Large intestine (tissue), 3 donors: ENCODE results near the gene HES4. TPM values are rescaled to one million over a fixed set of nuclear protein-coding genes. Genes with fewer than 3 reads are reported as not detected.
"Not testable (repeated sequence)": the region's sequence is repeated elsewhere in the genome, so short reads cannot be mapped to it uniquely, and the experiment has no call there.

ENCODE experiments used
- DNase-seq, 2 donors: peaks; one replicate each; pipeline versions ENCODE4 v3.0.0 to v3.0.0-alpha.2; 2013
- H3K27ac ChIP-seq: one replicate; pipeline ENCODE4 v1.5.1; 2013; ENCODE audit warnings: low read length
- H3K27me3 ChIP-seq: 2 replicates; pipeline ENCODE4 v1.6.1; 2013; ENCODE audit warnings: low read length; ENCODE audit not compliant: control insufficient read depth, insufficient read depth
- H3K36me3 ChIP-seq: 2 replicates; pipeline ENCODE4 v1.6.1; 2013; ENCODE audit warnings: low read length; ENCODE audit not compliant: control insufficient read depth, insufficient read depth
- H3K4me1 ChIP-seq: one replicate; pipeline ENCODE4 v1.6.1; 2013; ENCODE audit warnings: low read length; ENCODE audit not compliant: control insufficient read depth, insufficient read depth
- H3K4me3 ChIP-seq: one replicate; pipeline ENCODE4 v1.5.1; 2013; ENCODE audit warnings: low read length
- H3K9me3 ChIP-seq: one replicate; pipeline ENCODE4 v1.6.1; 2013; ENCODE audit warnings: mild to moderate bottlenecking, low read depth, low read length, moderate library complexity; ENCODE audit not compliant: control insufficient read depth
- WGBS: methylation state at CpG from one replicate; pipeline ENCODE4 v1.1.5; 2013; ENCODE audit warnings: low lambda C conversion rate; ENCODE audit not compliant: insufficient coverage; 5-methylcytosine and 5-hydroxymethylcytosine counted together
- polyA plus RNA-seq: library from polyadenylated mRNA; unstranded; fragments of 120-200 nt; gene quantifications from one replicate; pipeline ENCODE4 v1.2.1, GENCODE V29; 2013

HES4 gene
- polyA plus RNA-seq, 1 donor, result 10.7 TPM

DNA sequence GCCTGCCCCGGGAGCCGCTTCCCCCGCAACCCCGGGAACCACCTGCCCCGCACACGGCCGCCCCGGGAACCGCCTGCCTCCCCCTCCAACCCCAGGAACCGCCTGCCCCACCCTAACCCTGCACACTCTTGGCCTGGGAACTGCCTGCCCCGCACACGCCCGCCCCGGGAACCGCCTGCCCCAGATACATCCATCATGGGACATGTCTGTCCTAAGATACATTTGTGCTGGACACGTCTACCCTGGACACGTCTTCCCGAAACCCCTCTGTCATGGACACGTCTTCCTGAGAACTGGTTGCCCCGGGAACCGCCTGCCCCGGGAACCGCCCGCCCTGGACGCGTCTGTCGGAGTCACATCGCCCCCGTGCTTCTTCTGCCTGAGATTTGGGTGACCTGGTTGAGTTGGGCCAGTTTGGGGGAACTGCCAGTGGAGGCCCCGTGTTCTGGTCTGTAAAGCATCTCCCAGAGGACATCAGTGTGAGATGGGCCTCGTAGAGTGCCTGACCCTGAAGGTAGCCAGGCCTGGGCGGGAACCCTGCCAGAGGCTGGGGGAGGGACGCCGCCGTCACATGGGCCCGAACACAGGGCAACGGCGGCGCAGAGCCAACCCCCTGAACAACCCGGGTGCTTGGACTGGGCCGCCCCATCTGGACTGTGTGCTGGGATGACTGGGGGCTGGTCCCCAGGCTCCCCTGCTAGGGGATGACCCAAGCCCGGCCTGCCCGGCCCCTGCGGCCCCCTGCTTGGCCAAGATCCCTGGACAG, 21.6 kb downstream of the HES4 start:
- WGBS, result no CpG with 5 or more reads among the region's 44 CpGs
- H3K9me3 ChIP-seq, result peaks cover 17% of the 10 kb centered on the region
- no peaks in the 10 kb centered on the region for H3K36me3 ChIP-seq
- peaks cover 42% of the 10 kb centered on the region for H3K27me3 ChIP-seq
- H3K27ac ChIP-seq, result no peak overlapping the region
- DNase-seq, result no peak
- H3K4me1 ChIP-seq, result peaks cover 8% of the 10 kb centered on the region
- no peak overlapping the region for H3K4me3 ChIP-seq

DNA sequence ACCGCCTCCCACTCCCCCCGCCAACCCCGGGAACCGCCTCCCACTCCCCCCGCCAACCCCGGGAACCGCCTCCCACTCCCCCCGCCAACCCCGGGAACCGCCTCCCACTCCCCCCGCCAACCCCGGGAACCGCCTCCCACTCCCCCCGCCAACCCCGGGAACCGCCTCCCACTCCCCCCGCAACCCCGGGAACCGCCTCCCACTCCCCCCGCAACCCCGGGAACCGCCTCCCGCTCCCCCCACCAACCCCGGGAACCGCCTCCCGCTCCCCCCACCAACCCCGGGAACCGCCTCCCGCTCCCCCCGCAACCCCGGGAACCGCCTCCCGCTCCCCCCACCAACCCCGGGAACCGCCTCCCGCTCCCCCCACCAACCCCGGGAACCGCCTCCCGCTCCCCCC, 23.1 kb downstream of the HES4 start:
- H3K27me3 ChIP-seq, result peaks cover 42% of the 10 kb centered on the region

DNA sequence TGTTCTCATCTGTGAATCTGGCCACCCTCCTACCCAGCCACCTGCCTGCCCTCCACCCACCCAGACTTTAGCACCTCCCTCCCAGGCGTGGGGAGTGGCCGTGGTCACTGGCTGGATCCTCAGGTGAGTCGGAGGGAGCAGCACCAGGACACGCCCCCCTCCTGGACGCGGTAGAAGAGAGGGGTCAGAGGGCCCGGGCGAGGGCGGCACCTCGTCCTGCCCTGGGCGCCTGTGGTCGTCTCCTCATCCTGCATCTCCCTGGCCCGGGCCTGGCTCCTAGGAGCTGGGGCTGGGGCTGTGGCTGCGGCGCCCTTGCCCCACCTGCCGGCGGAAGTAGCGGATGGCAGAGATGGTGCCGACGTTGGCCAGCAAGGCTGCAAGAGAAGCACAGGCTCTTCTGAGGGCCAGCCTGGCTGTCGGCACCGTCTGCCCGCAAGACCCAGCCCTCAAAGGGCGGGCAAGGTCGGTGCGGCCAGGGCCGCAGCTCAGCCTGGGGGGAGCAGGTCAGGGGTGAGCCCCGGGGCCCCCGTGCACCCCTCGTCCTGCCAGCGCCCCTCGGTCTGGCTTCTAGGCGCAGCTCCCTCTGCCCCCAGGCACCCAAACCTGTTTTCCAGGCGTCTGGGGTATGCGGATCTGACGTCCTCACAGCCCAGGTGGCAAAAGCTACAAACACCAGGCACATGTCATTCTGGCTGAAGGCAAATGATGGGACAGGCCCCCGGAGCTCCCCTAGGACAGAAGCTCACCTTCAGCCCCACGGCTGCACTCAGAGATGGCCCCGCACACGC, 23.8 kb downstream of the HES4 start:
- Histone ChIP-seq H3K27me3 (peaks cover 49% of the 10 kb centered on the region), H3K27ac (no peak overlapping the region), H3K9me3 (peaks cover 23% of the 10 kb centered on the region), H3K36me3 (no peaks in the 10 kb centered on the region), H3K4me1 (peaks cover 8% of the 10 kb centered on the region), H3K4me3 (no peak overlapping the region)
- no CpG with 5 or more reads among the region's 40 CpGs for WGBS
- DNase-seq, result peak; percentile 39 to 53

More for the DNA sequence above, 23.1 kb downstream of the HES4 start:
- H3K9me3 ChIP-seq, result peaks cover 22% of the 10 kb centered on the region
- DNase-seq, H3K27ac ChIP-seq, H3K4me1 ChIP-seq, H3K36me3 ChIP-seq, H3K4me3 ChIP-seq: not testable (repeated sequence)
- WGBS, result no CpG with 5 or more reads among the region's 39 CpGs

DNA sequence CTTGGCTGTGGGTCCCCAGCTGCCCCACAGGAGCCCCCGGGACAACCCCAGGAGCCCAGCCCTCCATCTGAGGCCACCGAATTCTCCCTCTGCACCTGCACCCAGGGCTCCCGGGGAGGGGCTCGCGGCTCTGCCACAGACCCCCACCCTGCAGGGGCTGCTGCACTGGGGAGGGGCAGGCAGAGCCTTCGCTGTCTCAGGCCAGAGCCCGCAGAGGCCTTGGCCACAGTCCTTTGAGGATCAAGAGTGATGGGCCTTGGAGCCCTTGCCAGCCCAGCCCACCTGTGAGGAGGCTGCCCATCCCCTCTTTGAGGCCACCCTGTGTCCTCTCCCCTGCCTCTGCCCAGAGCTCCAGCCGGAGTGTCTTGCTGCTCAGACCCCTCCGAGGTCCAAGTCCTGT, 24.5 kb downstream of the HES4 start:
- DNase-seq, result no peak
- Histone ChIP-seq H3K4me1 (peaks cover 8% of the 10 kb centered on the region), H3K4me3 (no peak overlapping the region), H3K9me3 (peaks cover 26% of the 10 kb centered on the region), H3K27ac (no peak overlapping the region), H3K36me3 (no peaks in the 10 kb centered on the region), H3K27me3 (peaks cover 54% of the 10 kb centered on the region)
- no CpG with 5 or more reads among the region's 9 CpGs for WGBS

DNA sequence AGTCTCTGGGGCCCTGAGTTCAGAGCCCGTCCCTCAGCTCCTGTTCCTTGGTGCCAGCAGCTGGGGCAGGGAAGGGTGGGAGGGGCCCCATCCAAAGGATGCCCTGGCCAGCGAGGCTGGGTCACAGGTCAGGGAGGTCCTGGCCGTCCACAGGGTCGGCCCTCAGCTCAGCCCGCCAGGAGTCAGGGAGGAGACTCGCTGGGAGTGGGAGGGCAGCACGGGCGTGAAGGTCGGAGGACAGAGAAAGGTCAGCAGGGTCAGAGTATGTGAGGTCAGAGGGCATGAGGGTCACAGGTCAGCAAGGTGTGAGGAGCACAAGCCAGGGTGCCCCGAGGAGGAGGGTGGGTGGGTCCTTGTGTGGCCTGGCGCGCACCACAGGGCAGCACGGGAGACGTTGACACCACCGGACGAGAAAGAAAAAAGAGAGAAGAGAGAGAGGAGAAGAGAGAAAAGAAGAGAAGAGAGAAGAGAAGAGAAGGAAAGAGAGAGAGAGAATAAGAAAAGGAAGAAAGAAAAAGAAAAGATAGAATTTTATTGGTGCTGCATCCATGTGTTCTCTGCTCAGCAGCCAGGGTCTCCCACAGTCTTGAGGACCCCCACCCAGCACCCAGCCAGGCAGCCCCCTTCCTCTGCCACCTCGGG, 25.1 kb downstream of the HES4 start:
- H3K9me3 ChIP-seq, result peaks cover 30% of the 10 kb centered on the region
- peaks cover 8% of the 10 kb centered on the region for H3K4me1 ChIP-seq
- WGBS, result 87% methylated on average over 7 of the region's 17 CpGs
- DNase-seq, result no peak
- no peak overlapping the region for H3K27ac ChIP-seq
- H3K36me3 ChIP-seq, result no peaks in the 10 kb centered on the region
- peaks cover 60% of the 10 kb centered on the region for H3K27me3 ChIP-seq
- H3K4me3 ChIP-seq, result no peak overlapping the region

DNA sequence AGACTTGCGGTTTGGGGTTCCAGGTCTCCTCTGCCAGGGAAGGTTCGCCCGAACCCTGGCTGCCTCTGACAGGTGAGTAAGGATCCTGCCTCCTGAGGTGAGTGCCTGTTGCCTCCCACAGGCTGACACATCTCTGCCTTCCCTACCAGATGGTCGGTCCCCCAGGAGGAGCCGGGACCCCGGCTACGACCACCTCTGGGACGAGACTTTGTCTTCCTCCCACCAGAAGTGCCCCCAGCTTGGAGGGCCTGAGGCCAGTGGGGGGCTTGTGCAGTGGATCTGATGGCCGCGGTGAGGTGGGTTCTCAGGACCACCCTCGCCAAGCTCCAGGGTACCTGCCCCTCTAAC, 25.6 kb downstream of the HES4 start:
- no peak for DNase-seq
- Histone ChIP-seq H3K4me3 (no peak overlapping the region), H3K9me3 (peaks cover 27% of the 10 kb centered on the region), H3K36me3 (no peaks in the 10 kb centered on the region), H3K27me3 (peaks cover 65% of the 10 kb centered on the region), H3K27ac (no peak overlapping the region), H3K4me1 (peaks cover 8% of the 10 kb centered on the region)
- no CpG with 5 or more reads among the region's 11 CpGs for WGBS

DNA sequence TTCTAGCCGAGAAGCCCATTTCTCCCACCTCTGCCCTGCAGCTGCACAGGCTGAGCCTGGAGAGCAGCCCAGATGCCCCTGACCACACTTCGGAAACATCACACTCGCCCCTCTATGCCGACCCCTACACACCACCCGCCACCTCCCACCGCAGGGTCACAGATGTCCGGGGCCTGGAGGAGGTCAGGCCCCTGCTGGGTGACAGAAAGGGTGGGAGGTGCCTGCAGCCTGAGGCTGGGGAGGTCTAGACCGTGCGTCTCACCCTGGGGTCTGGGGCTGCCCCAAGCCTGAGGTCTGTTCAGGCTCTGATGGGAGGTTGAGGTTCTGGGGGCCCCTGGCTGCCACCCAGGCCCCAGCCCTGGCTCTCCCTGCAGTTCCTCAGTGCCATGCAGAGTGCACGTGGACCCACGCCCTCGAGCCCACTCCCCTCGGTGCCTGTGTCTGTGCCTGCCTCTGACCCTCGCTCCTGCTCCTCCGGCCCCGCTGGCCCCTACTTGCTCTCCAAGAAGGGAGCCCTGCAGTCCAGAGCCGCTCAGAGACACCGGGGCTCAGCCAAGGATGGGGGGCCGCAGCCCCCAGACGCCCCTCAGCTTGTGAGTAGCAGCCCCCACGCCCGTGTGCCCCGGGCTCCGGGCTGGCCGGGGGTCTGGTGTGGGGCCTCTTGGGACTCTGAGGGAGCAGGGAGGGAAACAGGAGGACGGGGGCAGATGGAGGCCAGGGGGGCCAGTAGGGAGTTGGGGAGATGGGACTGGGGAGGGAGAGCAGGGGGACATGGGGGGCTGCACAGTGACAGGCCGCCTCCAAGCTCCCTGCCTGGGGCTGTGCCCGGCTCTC, 26.2 kb downstream of the HES4 start:
- H3K9me3 ChIP-seq, result peaks cover 21% of the 10 kb centered on the region
- H3K4me1 ChIP-seq, result peaks cover 8% of the 10 kb centered on the region
- DNase-seq, result no peak
- no peaks in the 10 kb centered on the region for H3K36me3 ChIP-seq
- H3K4me3 ChIP-seq, result no peak overlapping the region
- H3K27me3 ChIP-seq, result peaks cover 71% of the 10 kb centered on the region
- H3K27ac ChIP-seq, result no peak overlapping the region
- no CpG with 5 or more reads among the region's 28 CpGs for WGBS

DNA sequence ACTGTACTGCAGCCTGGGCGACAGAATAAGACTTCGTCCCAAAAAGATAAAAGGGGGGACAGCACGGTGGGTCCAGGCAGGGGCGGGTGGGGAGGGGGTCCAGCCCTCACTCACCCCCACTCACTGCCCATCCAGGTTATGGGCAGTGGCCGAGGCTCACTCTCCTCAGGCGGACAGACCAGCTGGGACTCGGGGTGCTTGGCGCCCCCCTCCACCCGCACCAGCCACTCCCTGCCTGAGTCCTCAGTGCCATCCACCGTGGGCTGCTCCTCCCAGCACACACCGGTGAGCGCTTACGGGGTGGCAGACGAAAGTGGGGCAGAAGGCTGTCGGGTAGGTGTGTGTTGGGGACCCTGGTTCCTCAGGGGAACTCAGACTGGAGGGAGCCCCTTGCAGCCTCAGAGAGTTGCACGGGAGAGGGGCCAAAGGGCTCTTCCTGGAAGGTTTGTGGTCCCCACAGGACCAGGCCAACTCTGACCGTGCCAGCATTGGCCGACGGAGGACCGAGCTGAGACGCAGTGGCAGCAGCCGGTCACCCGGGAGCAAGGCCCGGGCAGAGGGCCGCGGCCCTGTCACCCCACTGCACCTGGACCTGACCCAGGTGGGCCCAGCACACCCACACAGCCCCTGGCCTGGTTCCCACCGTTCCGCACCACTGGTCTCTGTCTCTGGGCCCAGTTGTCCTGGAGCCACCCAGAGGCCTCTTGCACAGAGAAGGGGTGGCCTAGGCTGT, 27.0 kb downstream of the HES4 start:
- DNase-seq, result no peak

DNA sequence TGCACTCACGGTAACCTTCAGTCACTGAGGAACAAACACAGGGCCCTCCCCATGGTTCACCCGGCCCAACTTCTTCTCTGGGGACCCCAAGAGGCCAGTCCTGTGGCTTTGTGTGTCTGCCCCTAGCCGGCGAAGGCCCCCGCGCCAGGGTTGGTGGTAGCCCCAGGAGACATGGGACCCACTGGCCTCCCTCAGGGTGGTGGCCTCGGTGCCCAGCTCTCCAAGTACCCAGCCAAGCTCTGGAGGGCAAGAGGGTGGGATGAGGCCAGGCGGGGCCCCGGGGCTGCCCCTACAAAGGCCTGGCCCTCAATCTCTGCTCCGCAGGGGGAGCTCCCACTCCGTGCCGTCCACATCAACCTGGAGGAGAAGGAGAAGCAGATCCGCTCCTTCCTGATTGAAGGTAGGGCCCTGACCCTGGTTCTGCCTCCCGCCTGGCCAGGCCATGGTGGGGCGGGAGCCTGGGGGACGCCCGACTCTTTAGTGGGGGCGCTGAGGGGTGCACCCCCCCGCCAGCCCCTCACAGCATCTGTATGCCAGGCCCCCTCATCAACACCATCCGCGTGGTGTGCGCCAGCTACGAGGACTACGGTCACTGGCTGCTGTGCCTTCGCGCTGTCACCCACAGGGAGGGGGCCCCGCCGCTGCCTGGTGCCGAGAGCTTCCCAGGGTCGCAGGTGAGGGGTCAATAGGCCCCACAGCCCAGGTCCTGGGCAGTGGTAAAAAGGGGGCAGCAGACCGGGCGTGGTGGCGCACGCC, 28.0 kb downstream of the HES4 start:
- peaks cover 18% of the 10 kb centered on the region for H3K9me3 ChIP-seq
- peaks cover 88% of the 10 kb centered on the region for H3K27me3 ChIP-seq
- no peak overlapping the region for H3K4me3 ChIP-seq
- no CpG with 5 or more reads among the region's 34 CpGs for WGBS
- no peak for DNase-seq
- no peak overlapping the region for H3K27ac ChIP-seq
- H3K4me1 ChIP-seq, result peaks cover 8% of the 10 kb centered on the region
- no peaks in the 10 kb centered on the region for H3K36me3 ChIP-seq

More for the DNA sequence above, 27.0 kb downstream of the HES4 start:
- H3K4me3 ChIP-seq, result no peak overlapping the region
- peaks cover 13% of the 10 kb centered on the region for H3K9me3 ChIP-seq
- H3K27ac ChIP-seq, result no peak overlapping the region
- peaks cover 79% of the 10 kb centered on the region for H3K27me3 ChIP-seq
- peaks cover 8% of the 10 kb centered on the region for H3K4me1 ChIP-seq
- no peaks in the 10 kb centered on the region for H3K36me3 ChIP-seq
- no CpG with 5 or more reads among the region's 28 CpGs for WGBS
